Measurements from ENCODE around the gene ZFTA. TPM values are rescaled to one million over a fixed set of nuclear protein-coding genes. Genes with fewer than 3 reads are reported as not detected.
A peak's percentile ranks its signal among the peaks of the same experiment; 100 is the strongest.

Gene ZFTA
- total RNA-seq, 1 experiment from 2014 or later: 44.7 TPM

- TF ChIP-seq, protein P1, sequence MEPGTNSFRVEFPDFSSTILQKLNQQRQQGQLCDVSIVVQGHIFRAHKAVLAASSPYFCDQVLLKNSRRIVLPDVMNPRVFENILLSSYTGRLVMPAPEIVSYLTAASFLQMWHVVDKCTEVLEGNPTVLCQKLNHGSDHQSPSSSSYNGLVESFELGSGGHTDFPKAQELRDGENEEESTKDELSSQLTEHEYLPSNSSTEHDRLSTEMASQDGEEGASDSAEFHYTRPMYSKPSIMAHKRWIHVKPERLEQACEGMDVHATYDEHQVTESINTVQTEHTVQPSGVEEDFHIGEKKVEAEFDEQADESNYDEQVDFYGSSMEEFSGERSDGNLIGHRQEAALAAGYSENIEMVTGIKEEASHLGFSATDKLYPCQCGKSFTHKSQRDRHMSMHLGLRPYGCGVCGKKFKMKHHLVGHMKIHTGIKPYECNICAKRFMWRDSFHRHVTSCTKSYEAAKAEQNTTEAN (CRISPR knock-in tag; IDR thresholded peaks at IDR 0.05): peak; percentile 19; the same call in 1 of the 2 replicates
- 0 out of 2 replicates have a peak, but pooled peaks have one; percentile 21 for TF ChIP-seq E2F4 (CRISPR knock-in tag; IDR thresholded peaks at IDR 0.05; ENCODE audit: borderline replicate concordance, low read depth)
- no peak for TF ChIP-seq ZNF423 (CRISPR knock-in tag; IDR thresholded peaks at IDR 0.05)
- peak; percentile 45; the same call in 1 of the 2 replicates for TF ChIP-seq FOXK1 (CRISPR knock-in tag; IDR thresholded peaks at IDR 0.05)
- no peak for TF ChIP-seq CREB1 (CRISPR knock-in tag; IDR thresholded peaks at IDR 0.05)
Observed at GRCh38 chr11:63763496-63764339, 4.9 kb downstream of the ZFTA start (continued).

DNA sequence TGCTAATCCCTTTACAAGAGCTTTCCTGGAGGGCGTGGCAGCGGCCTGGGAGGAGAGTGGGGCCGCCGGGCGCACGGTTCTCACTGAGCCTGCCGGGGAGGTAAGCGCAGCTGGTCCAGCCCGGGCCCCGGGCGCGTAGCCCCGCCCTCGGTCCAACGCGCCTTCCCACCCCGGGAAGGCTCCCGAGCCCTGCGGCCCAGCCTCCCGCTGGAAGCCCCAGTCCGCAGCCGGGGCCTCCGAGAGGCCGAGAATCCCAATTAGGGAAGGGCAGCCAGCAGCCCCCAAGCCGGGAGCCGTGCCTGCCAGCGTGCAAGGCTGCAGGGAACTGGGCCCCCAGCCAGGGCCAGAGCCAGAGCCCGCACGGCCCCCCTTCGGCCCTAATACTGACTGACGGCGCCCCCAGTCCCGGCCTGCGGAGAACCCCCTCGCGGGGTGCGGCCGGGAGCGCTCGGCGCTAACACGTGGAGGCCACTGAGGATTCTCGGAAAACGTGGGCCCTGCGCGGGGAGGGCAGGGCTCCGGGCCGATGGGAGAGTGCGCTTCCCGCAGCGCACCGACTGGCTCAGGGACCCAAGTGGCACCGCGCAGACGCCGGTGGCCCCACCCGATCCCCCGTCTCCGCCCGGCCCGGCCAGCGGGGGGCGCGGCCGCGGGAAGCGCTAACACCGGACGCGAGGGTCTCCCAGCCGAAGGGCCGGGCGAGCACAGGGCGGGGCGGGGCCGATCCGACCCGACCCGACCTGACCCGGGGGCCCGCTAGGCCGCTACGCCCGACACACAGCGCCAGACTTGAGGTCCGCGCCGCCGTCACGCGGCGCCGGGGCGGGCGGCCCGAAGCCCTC, 5.7 kb downstream of the ZFTA start:
- Mint-ChIP-seq H3K27ac (no peak overlapping the region), H3K9me3 (no peaks in the 10 kb centered on the region), H3K4me3 (peak overlapping the region; percentile 99), H3K36me3 (peaks cover 15% of the 10 kb centered on the region), H3K4me1 (peaks cover 51% of the 10 kb centered on the region), H3K27me3 (ENCODE audit: low read depth) (no peaks in the 10 kb centered on the region)
- POLR2A ChIA-PET: interaction anchor here (1.0 to 3.0 kb wide), 4 partner anchors 51 to 155 kb away, joined by 3 to 12 read pairs (median 4); partner anchors contain the start of gene RCOR2
- ATAC-seq: peak; percentile 2; the same call in 1 of the 2 replicates
- CTCF ChIA-PET: interaction anchor here (1.1 to 2.1 kb wide), 3 partner anchors 74 to 183 kb away, joined by 3 to 9 read pairs (median 4); no protein-coding TSS in a partner anchor
- peak; percentile 64 for DNase-seq (ENCODE audit: low spot score)
- TF ChIP-seq FOXP1 (CRISPR knock-in tag; IDR thresholded peaks at IDR 0.05; ENCODE audit: borderline replicate concordance) (no peak), ESRRA (CRISPR knock-in tag; IDR thresholded peaks at IDR 0.05; ENCODE audit: borderline replicate concordance) (no peak), SP1 (CRISPR knock-in tag; conservative IDR thresholded peaks at IDR 0.05) (0 out of 2 replicates have a peak, but pooled peaks have one; percentile 16), NFE2L1 (CRISPR knock-in tag; IDR thresholded peaks at IDR 0.05) (0 out of 2 replicates have a peak, but pooled peaks have one; percentile 15), NR3C1 (CRISPR knock-in tag; conservative IDR thresholded peaks at IDR 0.05; ENCODE audit: low read depth) (0 out of 2 replicates have a peak, but pooled peaks have one; percentile 75), MLX (CRISPR knock-in tag; IDR thresholded peaks at IDR 0.05) (no peak), ZNF138 (CRISPR knock-in tag; conservative IDR thresholded peaks at IDR 0.05) (no peak), USF2 (CRISPR knock-in tag; IDR thresholded peaks at IDR 0.05) (peak; percentile 19; the same call in 1 of the 2 replicates), SMAD4 (CRISPR knock-in tag; IDR thresholded peaks at IDR 0.05) (no peak), FOXP4 (CRISPR knock-in tag; IDR thresholded peaks at IDR 0.05) (peak; percentile 78), ATF2 (CRISPR knock-in tag; IDR thresholded peaks at IDR 0.05; ENCODE audit: borderline replicate concordance, low read depth) (no peak), ZMAT4 (CRISPR knock-in tag; IDR thresholded peaks at IDR 0.05) (no peak), SOX15 (CRISPR knock-in tag; IDR thresholded peaks at IDR 0.05) (no peak), IRF2 (CRISPR knock-in tag; IDR thresholded peaks at IDR 0.05; ENCODE audit: borderline replicate concordance, low read depth) (peak; percentile 28; the same call in 1 of the 2 replicates), KAT7 (CRISPR knock-in tag; IDR thresholded peaks at IDR 0.05; ENCODE audit: borderline replicate concordance) (peak; percentile 22; the same call in 1 of the 2 replicates), TP53 (CRISPR knock-in tag; IDR thresholded peaks at IDR 0.05) (peak; percentile 28; the same call in 1 of the 2 replicates), FOXK1 (CRISPR knock-in tag; IDR thresholded peaks at IDR 0.05) (0 out of 2 replicates have a peak, but pooled peaks have one; percentile 26), TEAD1 (CRISPR knock-in tag; IDR thresholded peaks at IDR 0.05) (0 out of 2 replicates have a peak, but pooled peaks have one; percentile 10)
- TF ChIP-seq, protein P2, sequence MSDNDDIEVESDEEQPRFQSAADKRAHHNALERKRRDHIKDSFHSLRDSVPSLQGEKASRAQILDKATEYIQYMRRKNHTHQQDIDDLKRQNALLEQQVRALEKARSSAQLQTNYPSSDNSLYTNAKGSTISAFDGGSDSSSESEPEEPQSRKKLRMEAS (CRISPR knock-in tag; IDR thresholded peaks at IDR 0.05): peak; percentile 48; the same call in 1 of the 2 replicates
